ENCODE measurements around the gene SIM1. TPM values are rescaled to one million over a fixed set of nuclear protein-coding genes. Genes with fewer than 3 reads are reported as not detected.

The SIM1 gene
- total RNA-seq, 3 donors from 2014 or later, result not detected

DNA sequence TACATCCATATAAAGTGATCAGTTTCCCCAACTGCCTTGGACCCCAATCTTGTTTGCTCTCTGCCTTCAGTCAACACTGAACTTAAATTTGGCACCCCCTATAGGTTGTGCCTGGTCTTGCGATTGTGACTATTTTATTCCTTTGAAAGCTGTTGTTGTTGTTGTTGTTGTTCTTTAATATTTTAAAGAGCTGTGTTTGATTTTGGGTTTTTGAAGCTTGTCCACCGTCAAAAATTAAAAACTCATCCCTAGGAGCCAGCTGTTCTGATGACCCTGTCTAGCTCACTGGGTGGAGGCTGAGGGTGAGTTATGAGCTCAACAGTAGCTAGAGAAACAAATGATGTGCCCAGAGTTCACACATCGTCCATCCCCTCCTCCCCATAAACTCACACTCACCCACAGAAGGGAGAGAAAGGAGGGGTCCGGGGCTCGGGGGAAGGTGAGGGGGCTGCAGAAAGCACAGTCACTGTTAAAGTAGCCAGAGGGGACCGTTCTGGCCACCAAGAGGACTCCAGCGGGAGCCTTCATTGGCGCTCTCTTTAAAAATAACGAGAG, 4.0 kb downstream of the SIM1 start:
- H3K36me3 ChIP-seq (ENCODE audit: low read depth), result no peaks in the 10 kb centered on the region
- no peak overlapping the region for H3K4me3 ChIP-seq
- intact Hi-C loops (cut with DNase I, micrococcal nuclease), result no loop called here
- H3K4me1 ChIP-seq (ENCODE audit: low read depth), result peaks cover 5% of the 10 kb centered on the region
- H3K9me3 ChIP-seq, result no peaks in the 10 kb centered on the region
- DNase-seq, result no peak
- TF ChIP-seq, protein P1, sequence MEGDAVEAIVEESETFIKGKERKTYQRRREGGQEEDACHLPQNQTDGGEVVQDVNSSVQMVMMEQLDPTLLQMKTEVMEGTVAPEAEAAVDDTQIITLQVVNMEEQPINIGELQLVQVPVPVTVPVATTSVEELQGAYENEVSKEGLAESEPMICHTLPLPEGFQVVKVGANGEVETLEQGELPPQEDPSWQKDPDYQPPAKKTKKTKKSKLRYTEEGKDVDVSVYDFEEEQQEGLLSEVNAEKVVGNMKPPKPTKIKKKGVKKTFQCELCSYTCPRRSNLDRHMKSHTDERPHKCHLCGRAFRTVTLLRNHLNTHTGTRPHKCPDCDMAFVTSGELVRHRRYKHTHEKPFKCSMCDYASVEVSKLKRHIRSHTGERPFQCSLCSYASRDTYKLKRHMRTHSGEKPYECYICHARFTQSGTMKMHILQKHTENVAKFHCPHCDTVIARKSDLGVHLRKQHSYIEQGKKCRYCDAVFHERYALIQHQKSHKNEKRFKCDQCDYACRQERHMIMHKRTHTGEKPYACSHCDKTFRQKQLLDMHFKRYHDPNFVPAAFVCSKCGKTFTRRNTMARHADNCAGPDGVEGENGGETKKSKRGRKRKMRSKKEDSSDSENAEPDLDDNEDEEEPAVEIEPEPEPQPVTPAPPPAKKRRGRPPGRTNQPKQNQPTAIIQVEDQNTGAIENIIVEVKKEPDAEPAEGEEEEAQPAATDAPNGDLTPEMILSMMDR (IDR thresholded peaks at IDR 0.05), result no peak
- no peak for ATAC-seq

DNA sequence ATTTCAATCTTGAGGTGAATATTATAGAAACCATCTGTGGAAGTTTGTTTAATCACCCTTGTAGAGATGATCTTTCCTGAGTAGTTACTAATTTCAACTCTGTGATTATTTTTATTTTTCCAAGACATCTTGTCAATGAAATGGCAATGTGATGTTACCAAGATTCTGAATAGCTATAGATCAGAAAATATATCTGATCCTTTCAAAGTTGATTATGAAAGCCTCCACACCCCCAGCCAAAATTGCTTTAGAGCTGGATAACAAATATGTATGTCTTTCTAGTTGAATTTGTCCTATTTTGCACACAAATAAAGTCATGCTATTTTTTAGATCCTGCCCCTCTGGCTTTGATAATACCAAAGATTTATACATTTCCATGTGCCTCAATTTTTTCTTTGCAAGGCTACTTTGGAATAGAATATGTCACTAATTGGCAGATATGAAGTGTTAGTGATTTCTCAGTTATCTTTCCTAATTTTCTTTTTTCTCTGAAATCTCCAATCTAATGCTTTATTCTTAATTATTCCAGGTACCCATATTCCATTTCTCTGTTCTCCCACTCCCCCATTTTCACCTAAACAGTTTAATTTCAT, 5.0 kb downstream of the SIM1 start:
- Histone ChIP-seq H3K4me3 (no peak overlapping the region), H3K36me3 (ENCODE audit: low read depth) (no peaks in the 10 kb centered on the region), H3K4me1 (ENCODE audit: low read depth) (peaks cover 5% of the 10 kb centered on the region), H3K9me3 (no peaks in the 10 kb centered on the region)
- intact Hi-C loops (cut with DNase I, micrococcal nuclease), result no loop called here
- DNase-seq (no peak), ATAC-seq (no peak)
- TF ChIP-seq, protein P1 (IDR thresholded peaks at IDR 0.05), result no peak

DNA sequence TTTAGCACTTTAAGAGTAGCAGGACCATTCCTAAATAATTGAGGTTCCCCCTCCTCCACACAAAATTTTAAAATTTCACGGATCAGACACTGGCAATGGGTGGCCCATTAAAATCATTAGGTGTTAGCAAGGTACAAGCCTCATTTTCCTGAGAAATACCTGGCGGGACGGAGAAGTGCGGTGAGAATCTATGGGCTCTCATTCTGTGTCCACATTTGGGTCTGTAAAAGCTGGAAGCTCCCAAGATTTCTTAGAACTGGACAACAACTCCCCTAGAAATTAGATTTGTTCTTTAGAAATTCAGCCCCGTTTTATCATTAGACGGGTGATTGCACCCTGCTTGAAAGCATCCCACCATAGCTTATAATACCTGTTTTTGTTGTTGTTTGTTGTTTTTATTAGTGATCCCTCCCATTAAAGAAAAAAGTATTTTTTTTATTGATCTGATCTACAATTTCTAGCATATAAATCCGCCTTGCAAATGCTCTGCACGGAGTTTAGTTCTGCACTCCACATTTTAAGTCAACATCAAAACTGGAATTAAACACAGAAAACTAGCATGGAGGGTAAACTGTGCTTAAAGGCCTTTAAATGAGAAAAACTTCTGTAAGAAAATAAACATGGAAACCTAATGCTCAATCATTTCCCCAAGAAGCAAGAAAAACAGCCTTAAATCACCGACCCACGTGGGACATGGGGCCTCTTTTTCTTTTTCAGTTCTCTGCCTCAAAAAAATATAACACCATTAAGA, 5.7 kb downstream of the SIM1 start:
- no peaks in the 10 kb centered on the region for H3K9me3 ChIP-seq
- no peak overlapping the region for H3K4me3 ChIP-seq
- ATAC-seq (no peak), DNase-seq (no peak)
- peaks cover 5% of the 10 kb centered on the region for H3K4me1 ChIP-seq (ENCODE audit: low read depth)
- TF ChIP-seq, protein P1 (IDR thresholded peaks at IDR 0.05), result no peak
- no peaks in the 10 kb centered on the region for H3K36me3 ChIP-seq (ENCODE audit: low read depth)
- intact Hi-C loops (cut with DNase I, micrococcal nuclease), result no loop called here

DNA sequence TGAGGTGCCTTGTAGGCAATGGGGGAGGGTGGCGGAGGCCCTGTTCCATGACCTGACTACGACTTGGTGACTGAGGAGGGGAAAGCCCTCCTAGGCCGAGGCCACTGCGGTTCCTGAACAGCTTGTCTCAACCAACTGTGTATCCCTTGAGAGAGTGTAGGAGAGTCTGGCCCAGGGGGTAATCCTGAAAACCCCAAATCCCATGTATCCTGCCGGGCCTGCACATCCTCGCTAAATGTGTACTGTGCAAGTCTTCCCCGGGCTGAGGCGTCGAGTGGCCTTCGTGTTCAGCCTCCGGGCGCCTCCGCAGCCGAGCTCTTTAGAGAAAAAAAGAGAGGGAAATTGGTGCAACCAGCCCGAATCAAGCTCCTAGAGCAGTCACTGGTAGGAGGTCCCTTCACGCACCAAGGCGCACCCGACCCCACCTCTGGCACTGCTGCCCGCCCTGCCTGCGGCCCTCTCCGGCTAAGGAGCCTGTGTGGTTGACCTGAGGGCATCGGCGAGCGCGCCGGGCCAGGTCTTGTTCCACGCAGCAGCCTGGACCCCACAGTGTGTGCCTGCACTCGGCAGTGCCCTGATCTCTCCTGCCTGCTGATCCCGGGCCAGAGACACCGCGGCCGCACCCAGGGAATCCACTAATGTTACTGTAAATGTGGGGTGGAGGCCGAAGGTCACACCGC, 7.3 kb downstream of the SIM1 start:
- Histone ChIP-seq H3K4me1 (ENCODE audit: low read depth) (peaks cover 5% of the 10 kb centered on the region), H3K36me3 (ENCODE audit: low read depth) (no peaks in the 10 kb centered on the region), H3K4me3 (no peak overlapping the region), H3K9me3 (no peaks in the 10 kb centered on the region)
- ATAC-seq (no peak), DNase-seq (no peak)
- TF ChIP-seq, protein P1 (IDR thresholded peaks at IDR 0.05), result no peak
- intact Hi-C loops (cut with DNase I, micrococcal nuclease), result no loop called here

DNA sequence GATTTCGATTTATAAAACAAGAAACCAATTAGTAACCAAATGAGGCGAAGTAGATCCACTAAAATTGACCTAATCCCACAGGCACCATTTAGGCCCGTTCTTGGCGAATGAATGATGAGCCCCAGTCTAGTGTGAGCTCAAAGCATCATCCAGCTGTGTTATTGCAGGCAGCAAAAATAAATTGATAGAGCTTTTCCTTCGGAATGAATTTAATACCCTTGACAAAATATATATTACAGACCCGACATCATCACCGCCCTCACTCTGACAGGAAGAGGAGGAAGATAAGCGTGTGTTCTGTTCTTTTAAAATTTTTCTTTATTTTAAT, 7.8 kb downstream of the SIM1 start:
- Histone ChIP-seq H3K4me1 (ENCODE audit: low read depth) (peaks cover 5% of the 10 kb centered on the region), H3K36me3 (ENCODE audit: low read depth) (no peaks in the 10 kb centered on the region), H3K4me3 (no peak overlapping the region), H3K9me3 (no peaks in the 10 kb centered on the region)
- TF ChIP-seq, protein P1 (IDR thresholded peaks at IDR 0.05), result no peak
- DNase-seq (no peak), ATAC-seq (no peak)
- intact Hi-C loops (cut with DNase I, micrococcal nuclease), result no loop called here

Data from mucosa of descending colon (tissue), 3 donors.